ENCODE results near the gene TMEM50A. TPM values are rescaled to one million over a fixed set of nuclear protein-coding genes. Genes with fewer than 3 reads are reported as not detected.

Gene TMEM50A
- total and polyA plus RNA-seq, 9 of the 15 experiments (the other 6 are each of a cell fraction or from before 2014, with no cell fraction given): 43.7 to 195 (median 137) TPM

- TF ChIP-seq JUN (IDR thresholded peaks at IDR 0.05; ENCODE audit: borderline replicate concordance, low read depth, low read length): no peak
- no peak for TF ChIP-seq JUN (CRISPR knock-in tag; IDR thresholded peaks at IDR 0.05; ENCODE audit: borderline replicate concordance)
- no peak for TF ChIP-seq BRD4 (IDR thresholded peaks at IDR 0.05)
- TF ChIP-seq ZNF277 (CRISPR knock-in tag; IDR thresholded peaks at IDR 0.05; ENCODE audit: borderline replicate concordance): no peak
- no peak for TF ChIP-seq DDX20 (tag; IDR thresholded peaks at IDR 0.05; ENCODE audit: low read depth)
- TF ChIP-seq SMAD2 (IDR thresholded peaks at IDR 0.05; ENCODE audit: low read depth, low read length): no peak
- TF ChIP-seq NCOA6 (IDR thresholded peaks at IDR 0.05): no peak
- TF ChIP-seq HDAC1 (IDR thresholded peaks at IDR 0.05): peak in 1 of 2 experiments; percentile 69; a peak in 1 of 4 replicates
- TF ChIP-seq FOXK2 (conservative IDR thresholded peaks at IDR 0.05 in 1 of 2, IDR thresholded peaks at IDR 0.05 in 1 of 2; ENCODE audit: low read depth in 2 of 2): no peak
- no peak for TF ChIP-seq CHAMP1 (IDR thresholded peaks at IDR 0.05)
- TF ChIP-seq OTX1 (CRISPR knock-in tag; IDR thresholded peaks at IDR 0.05): no peak
- TF ChIP-seq SMARCE1 (IDR thresholded peaks at IDR 0.05): peak; percentile 34; the same call in 1 of the 2 replicates
- TF ChIP-seq ELK1 (CRISPR knock-in tag; IDR thresholded peaks at IDR 0.05): no peak
- peak; percentile 47 for TF ChIP-seq GATA2 (CRISPR knock-in tag; IDR thresholded peaks at IDR 0.05)
- no peak for TF ChIP-seq KAT8 (IDR thresholded peaks at IDR 0.05; ENCODE audit: low read depth)
- TF ChIP-seq HNRNPUL1 (IDR thresholded peaks at IDR 0.05; ENCODE audit: low read length): no peak
- TF ChIP-seq XRCC4 (IDR thresholded peaks at IDR 0.05; ENCODE audit: extremely low read depth, insufficient read depth, insufficient read length): no peak
- no peak for TF ChIP-seq POLR2AphosphoS5 (IDR thresholded peaks at IDR 0.05; ENCODE audit: control insufficient read depth, insufficient read depth, low read depth, low read length)
- TF ChIP-seq TEAD1 (CRISPR knock-in tag; IDR thresholded peaks at IDR 0.05): no peak
- TF ChIP-seq NR1H2 (CRISPR knock-in tag; IDR thresholded peaks at IDR 0.05): no peak
- TF ChIP-seq NFYB (IDR thresholded peaks at IDR 0.05; ENCODE audit: extremely low read depth, insufficient read length): no peak
- TF ChIP-seq ETV6 (IDR thresholded peaks at IDR 0.05; ENCODE audit: borderline replicate concordance in 1 of 2, low read depth in 2 of 2, low read length in 1 of 2): peak in 1 of 2 experiments; percentile 75; a peak in 3 of 4 replicates
- TF ChIP-seq ETV6 (CRISPR knock-in tag; IDR thresholded peaks at IDR 0.05; ENCODE audit: borderline replicate concordance): no peak
- TF ChIP-seq ZFP30 (CRISPR knock-in tag; IDR thresholded peaks at IDR 0.05; ENCODE audit: borderline replicate concordance): no peak
- TF ChIP-seq FIP1L1 (IDR thresholded peaks at IDR 0.05; ENCODE audit: low read depth, low read length, poor library complexity, severe bottlenecking): no peak
These were observed 17.8 kb downstream of the TMEM50A start (continued) for GRCh38 chr1:25355841-25356395.
